IMR-90 (cell line): ENCODE measurements around the gene SEBOX. TPM values are rescaled to one million over a fixed set of nuclear protein-coding genes. Genes with fewer than 3 reads are reported as not detected.

Experiments used
- ATAC-seq: fragments of 200-7000 bp; cut with Tn5 transposase; 2 replicates; pipeline ENCODE4 v1.9.1; 2020; ENCODE audit warnings: low read depth, mild to moderate bottlenecking, moderate library complexity
- BruUV-seq: library from RNA; stranded (reverse); fragments of 400-500 nt; replicated peaks from 2 replicates; lab custom pipeline; 2021; lab: Mats Ljungman, UMichigan
- CTCF ChIA-PET: fragments of 300-600 bp; formaldehyde crosslinking; extraction: SDS; loops from one replicate; lab custom pipeline; 2021; ENCODE audit warnings: antibody characterized with exemption; lab: Yijun Ruan, JAX
- POLR2A ChIA-PET: fragments of 300-600 bp; sonication (Branson Sonifier 250); formaldehyde crosslinking; loops from one replicate; lab custom pipeline; 2022; ENCODE audit warnings: antibody characterized with exemption; ENCODE audit not compliant: unreplicated experiment; lab: Charles Lee
- DNase-seq: peaks from one replicate; pipeline ENCODE4 v3.0.0; 2013
- H2AFZ ChIP-seq: replicated peaks from 2 replicates; pipeline ENCODE3; 2013; ENCODE audit warnings: low read length, mild to moderate bottlenecking; ENCODE audit not compliant: poor library complexity
- H2AK5ac ChIP-seq: 2 replicates; pipeline ENCODE4 v1.6.1; 2013; ENCODE audit warnings: low read depth, low read length, inconsistent platforms
- H2AK9ac ChIP-seq: replicated peaks from 2 replicates; pipeline ENCODE3; 2013; ENCODE audit warnings: mild to moderate bottlenecking, low read depth, low read length, moderate library complexity; ENCODE audit not compliant: poor library complexity
- H2BK120ac ChIP-seq: 2 replicates; pipeline ENCODE4 v1.6.1; 2013; ENCODE audit warnings: low read depth, low read length, inconsistent platforms
- H2BK15ac ChIP-seq: 3 replicates; pipeline ENCODE4 v1.6.1; 2013; ENCODE audit warnings: low read depth, low read length, inconsistent platforms
- H2BK20ac ChIP-seq: 2 replicates; pipeline ENCODE4 v1.6.1; 2013; ENCODE audit warnings: low read depth, mild to moderate bottlenecking, inconsistent platforms, low read length, moderate library complexity
- H2BK5ac ChIP-seq: 2 replicates; pipeline ENCODE4 v1.6.1; 2013; ENCODE audit warnings: mild to moderate bottlenecking, low read depth, low read length, inconsistent platforms; ENCODE audit not compliant: poor library complexity, severe bottlenecking
- H3K14ac ChIP-seq: replicated peaks from 2 replicates; pipeline ENCODE4 v1.6.1; 2013; ENCODE audit warnings: low read depth, low read length, inconsistent platforms
- H3K18ac ChIP-seq: 2 replicates; pipeline ENCODE4 v1.6.1; 2013; ENCODE audit warnings: low read depth, low read length, control low read depth
- H3K23ac ChIP-seq: 2 replicates; pipeline ENCODE4 v1.6.1; 2013; ENCODE audit warnings: low read depth, low read length, inconsistent platforms
- H3K27ac ChIP-seq: 2 replicates; pipeline ENCODE4 v1.5.1; 2013; ENCODE audit warnings: mild to moderate bottlenecking, control low read depth, low read length; ENCODE audit not compliant: insufficient read depth
- H3K27me3 ChIP-seq: 2 replicates; pipeline ENCODE4 v1.6.1; 2013; ENCODE audit warnings: low read length; ENCODE audit not compliant: control insufficient read depth, insufficient read depth
- H3K36me3 ChIP-seq: 2 replicates; pipeline ENCODE4 v1.6.1; 2013; ENCODE audit warnings: low read length, mixed read lengths; ENCODE audit not compliant: control insufficient read depth, insufficient read depth
- H3K4ac ChIP-seq: 2 replicates; pipeline ENCODE4 v1.6.1; 2013; ENCODE audit warnings: low read depth, low read length, inconsistent platforms
- H3K4me1 ChIP-seq: 2 replicates; pipeline ENCODE4 v1.6.1; 2013; ENCODE audit warnings: low read length, mixed read lengths; ENCODE audit not compliant: control insufficient read depth, insufficient read depth
- H3K4me2 ChIP-seq: 2 replicates; pipeline ENCODE4 v1.6.1; 2013; ENCODE audit warnings: low read depth, mild to moderate bottlenecking, control low read depth, low read length, moderate library complexity
- H3K4me3 ChIP-seq: 2 replicates; pipeline ENCODE4 v1.5.1; 2013; ENCODE audit warnings: low read depth, mild to moderate bottlenecking, control low read depth, low read length, moderate library complexity; ENCODE audit not compliant: insufficient read depth
- H3K56ac ChIP-seq: 2 replicates; pipeline ENCODE4 v1.6.1; 2013; ENCODE audit warnings: low read length, inconsistent platforms; ENCODE audit not compliant: insufficient read depth; ENCODE audit errors: extremely low read depth
- H3K79me1 ChIP-seq, 2 experiments: 2 replicates each; pipeline ENCODE4 v1.6.1; 2013; ENCODE audit warnings: low read length in 2 of 2, inconsistent platforms in 1 of 2, low read depth in 1 of 2
- H3K9ac ChIP-seq: 2 replicates; pipeline ENCODE4 v1.6.1; 2013; ENCODE audit warnings: low read depth, low read length, control low read depth
- H3K9me1 ChIP-seq: 2 replicates; pipeline ENCODE4 v1.6.1; 2013; ENCODE audit warnings: low read length, inconsistent platforms; ENCODE audit not compliant: insufficient read depth
- H3K9me3 ChIP-seq: 2 replicates; pipeline ENCODE4 v1.6.1; 2013; ENCODE audit warnings: low read length; ENCODE audit not compliant: control insufficient read depth, insufficient read depth
- H4K20me1 ChIP-seq: 2 replicates; pipeline ENCODE4 v1.6.1; 2013; ENCODE audit warnings: low read length, inconsistent platforms; ENCODE audit not compliant: insufficient read depth
- H4K5ac ChIP-seq: 2 replicates; pipeline ENCODE4 v1.6.1; 2013; ENCODE audit warnings: mild to moderate bottlenecking, low read depth, low read length, control low read depth
- H4K8ac ChIP-seq, 2 experiments: 2 replicates each; pipeline ENCODE4 v1.6.1; 2013; ENCODE audit warnings: low read depth in 2 of 2, low read length in 2 of 2, control low read depth in 1 of 2, inconsistent platforms in 1 of 2
- H4K91ac ChIP-seq: 2 replicates; pipeline ENCODE4 v1.6.1; 2013; ENCODE audit warnings: low read depth, low read length, inconsistent platforms; ENCODE audit not compliant: insufficient read depth
- BHLHE40 ChIP-seq: fragments of 150-350 bp; IDR thresholded peaks from 2 replicates; pipeline ENCODE4 v1.6.1; 2016; ENCODE audit warnings: mild to moderate bottlenecking, low read depth, low read length
- CTCF ChIP-seq: conservative IDR thresholded peaks from 2 replicates; pipeline ENCODE4 v1.5.1; 2012; ENCODE audit warnings: mild to moderate bottlenecking, low read depth, low read length, improper control_type of control experiment
- MAFK ChIP-seq: IDR thresholded peaks from 2 replicates; pipeline ENCODE4 v1.6.1; 2012; ENCODE audit warnings: low read depth, low read length, improper control_type of control experiment
- MAZ ChIP-seq: IDR thresholded peaks from 2 replicates; pipeline ENCODE4 v1.6.1; 2012; ENCODE audit warnings: low read depth, mild to moderate bottlenecking, low read length, improper control_type of control experiment, moderate library complexity, borderline replicate concordance
- NFE2L2 ChIP-seq: fragments of 150-350 bp; IDR thresholded peaks from 2 replicates; pipeline ENCODE4 v1.6.1; 2016; ENCODE audit warnings: low read depth, mild to moderate bottlenecking, low read length
- RFX5 ChIP-seq: IDR thresholded peaks from 2 replicates; pipeline ENCODE4 v1.8.0; 2012; ENCODE audit warnings: low read depth, mild to moderate bottlenecking, low read length, moderate library complexity
- SMC3 ChIP-seq: fragments of 150-350 bp; IDR thresholded peaks from 2 replicates; pipeline ENCODE4 v1.6.1; 2016; ENCODE audit warnings: low read depth, mild to moderate bottlenecking, antibody characterized with exemption, low read length, moderate library complexity
- WGBS, 2 experiments: methylation state at CpG; one replicate each; pipeline versions ENCODE4 v1.1.5 to v1.1.7; 2013; ENCODE audit warnings: missing lambda C conversion rate in 2 of 2; ENCODE audit not compliant: insufficient read length in 1 of 2; ENCODE audit errors: extremely low coverage in 2 of 2; 5-methylcytosine and 5-hydroxymethylcytosine counted together
- dilution Hi-C: fragments of 300-500 bp; cut with HindIII; formaldehyde crosslinking; loops from one replicate; pipeline ENCODE4 v1.14.3; 2018; ENCODE audit warnings: low sequenced_read_pairs; ENCODE audit not compliant: unreplicated experiment
- in situ Hi-C: fragments of 300-500 bp; cut with MboI; formaldehyde crosslinking; loops from 3 replicates; pipeline ENCODE4 v1.14.3; 2019; ENCODE audit warnings: low sequenced_read_pairs, inconsistent platforms, mixed read lengths
- intact Hi-C: fragments of 100-400 bp; cut with micrococcal nuclease; formaldehyde crosslinking; loops from 2 replicates; pipeline ENCODE4 v1.10.0; 2022
- polyA plus RNA-seq, 3 experiments: library from polyadenylated mRNA; depleted of rRNA; stranded (reverse); fragments of >200 nt; gene quantifications; 2 replicates each; pipeline ENCODE4 v1.2.3, GENCODE V29; 2012; ENCODE audit warnings: low replicate concordance in 1 of 3
- total RNA-seq: library from RNA; depleted of rRNA; stranded (reverse); fragments of >200 nt; gene quantifications from 2 replicates; pipeline ENCODE4 v1.2.3, GENCODE V29; 2012

SEBOX gene
- total and polyA plus RNA-seq, 2 of the 4 experiments (the other 2 are of a cell fraction), result not detected

DNA sequence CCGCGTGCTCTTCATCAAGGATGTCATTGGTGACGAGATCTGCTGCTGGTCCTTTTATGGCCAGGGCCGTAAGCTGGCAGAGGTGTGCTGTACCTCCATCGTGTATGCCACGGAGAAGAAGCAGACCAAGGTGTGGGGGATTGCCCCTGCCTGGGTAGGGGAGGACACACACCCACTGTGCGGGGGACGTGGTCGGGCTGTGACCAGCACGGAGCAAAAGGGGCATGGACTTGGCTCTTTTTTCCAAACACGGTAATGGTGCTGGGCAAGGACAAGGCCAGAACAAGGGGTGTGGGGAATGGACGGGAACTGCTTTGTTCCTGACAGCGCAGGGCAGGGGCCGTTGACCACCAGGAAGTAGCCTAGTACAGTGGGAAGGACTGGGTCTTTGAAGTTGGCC is 22.7 kb downstream of the SEBOX start:
- dilution Hi-C loops, result no loop called here
- ChIA-PET CTCF (no interaction called here), POLR2A (no interaction called here)
- Histone ChIP-seq H3K14ac (no peak overlapping the region), H3K4me3 (no peak overlapping the region), H3K36me3 (peaks cover 71% of the 10 kb centered on the region), H3K27me3 (no peaks in the 10 kb centered on the region), H3K79me1 (peaks cover 27 to 88% of the 10 kb centered on the region in 2 experiments), H3K9ac (no peak overlapping the region), H3K9me3 (no peaks in the 10 kb centered on the region), H2AK9ac (no peak overlapping the region), H4K8ac (no peak overlapping the region), H3K9me1 (peaks cover 13% of the 10 kb centered on the region; the same call in 1 of the 2 replicates), H2BK20ac (no peak overlapping the region), H4K5ac (no peak overlapping the region), H3K18ac (no peak overlapping the region), H3K56ac (no peak overlapping the region), H3K4me1 (peaks cover 16% of the 10 kb centered on the region), H2AFZ (no peak overlapping the region), H4K91ac (no peak overlapping the region), H4K20me1 (peaks cover 34% of the 10 kb centered on the region), H2BK5ac (no peak overlapping the region), H2BK15ac (no peak overlapping the region), H3K4ac (no peak overlapping the region), H3K23ac (no peak overlapping the region), H2AK5ac (no peak overlapping the region), H3K27ac (no peak overlapping the region), H3K4me2 (no peak overlapping the region), H2BK120ac (no peak overlapping the region)
- TF ChIP-seq RFX5, result no peak
- TF ChIP-seq MAZ, result no peak
- no peak for TF ChIP-seq CTCF
- TF ChIP-seq BHLHE40, result no peak
- no peak for TF ChIP-seq NFE2L2
- no peak for TF ChIP-seq MAFK
- no peak for TF ChIP-seq SMC3
- WGBS, 2 experiments, result 98% methylated on average over 8 of the region's 14 CpGs; no CpG with 5 or more reads in 1 of the 2 experiments
- in situ Hi-C loops, result loop anchor here (25.0 kb wide), 1 partner anchor 805 kb away; no protein-coding TSS in a partner anchor
- ATAC-seq (no peak), DNase-seq (no peak)
- intact Hi-C loops, result no loop called here
- no TSS peak for BruUV-seq
